Dermis microvascular lymphatic vessel endothelial cell (primary cell): ENCODE measurements around the gene RTBDN. TPM values are rescaled to one million over a fixed set of nuclear protein-coding genes. Genes with fewer than 3 reads are reported as not detected.

Source experiments
- DNase-seq, 2 donors: peaks; one replicate each; pipeline versions ENCODE4 v3.0.0 to v3.0.0-alpha.2; 2010; ENCODE audit warnings: low read depth in 2 of 2
- total RNA-seq: library from RNA; depleted of rRNA; stranded (reverse); fragments of >200 nt; gene quantifications from 2 replicates; pipeline ENCODE4 v1.2.1, GENCODE V29; 2014

RTBDN gene
- total RNA-seq, 1 donor from 2014 or later, result not detected

DNA sequence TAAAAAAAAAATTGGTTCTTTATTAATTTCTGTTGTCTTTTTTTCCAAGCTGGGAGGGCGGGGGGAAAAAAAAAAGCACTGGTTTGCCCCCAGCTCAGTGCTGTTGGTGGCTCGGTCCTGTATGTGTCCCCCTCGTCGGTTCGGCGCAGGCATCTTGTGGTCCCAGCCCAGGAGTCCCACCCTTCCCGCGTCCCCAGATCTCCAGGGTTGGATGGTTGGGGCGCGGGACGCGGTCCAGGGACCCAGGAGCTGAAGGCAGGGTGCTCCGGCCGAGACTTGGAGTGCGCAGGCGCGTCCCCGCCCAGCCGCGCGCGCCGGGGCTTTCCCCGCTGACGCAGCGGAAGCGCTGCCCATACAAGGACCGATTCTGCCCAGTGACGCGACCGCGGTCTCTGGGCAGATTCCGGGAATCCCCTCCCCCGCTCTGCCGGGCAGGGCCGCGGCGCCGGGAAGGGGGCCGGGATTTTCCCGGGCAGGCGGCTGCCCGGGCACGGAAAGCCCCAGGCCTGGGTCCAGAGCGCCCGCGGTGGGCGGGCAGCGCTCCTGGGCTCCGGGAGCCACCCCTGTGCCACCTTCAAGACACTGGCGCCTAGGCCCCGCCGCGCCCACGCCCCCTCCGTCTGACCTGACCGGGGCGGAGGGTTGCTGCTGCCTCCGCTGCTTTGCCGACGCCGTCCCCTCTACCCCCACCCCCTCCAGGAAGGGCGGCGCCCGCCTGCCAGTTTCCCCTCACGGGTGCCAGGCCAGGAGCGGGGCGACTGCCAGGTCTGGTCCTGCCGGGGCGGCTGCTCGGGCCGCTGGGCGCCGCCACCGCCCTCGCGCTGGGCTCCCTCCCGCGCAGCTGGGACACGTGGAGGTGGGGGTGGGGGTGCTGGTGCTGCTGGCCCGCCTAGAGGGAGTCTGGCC lies 40.8 kb downstream of the RTBDN start:
- DNase-seq, result peak; percentile 88 to 95

DNA sequence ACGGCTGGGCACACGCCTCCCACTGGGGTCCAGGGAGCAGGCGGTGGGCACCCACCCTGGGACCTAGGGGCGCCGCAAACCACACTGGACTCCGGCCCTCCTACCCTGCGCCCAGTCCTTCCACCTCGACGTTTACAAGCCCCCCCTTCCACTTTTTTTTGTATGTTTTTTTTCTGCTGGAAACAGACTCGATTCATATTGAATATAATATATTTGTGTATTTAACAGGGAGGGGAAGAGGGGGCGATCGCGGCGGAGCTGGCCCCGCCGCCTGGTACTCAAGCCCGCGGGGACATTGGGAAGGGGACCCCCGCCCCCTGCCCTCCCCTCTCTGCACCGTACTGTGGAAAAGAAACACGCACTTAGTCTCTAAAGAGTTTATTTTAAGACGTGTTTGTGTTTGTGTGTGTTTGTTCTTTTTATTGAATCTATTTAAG lies 41.5 kb downstream of the RTBDN start:
- DNase-seq, result no peak

DNA sequence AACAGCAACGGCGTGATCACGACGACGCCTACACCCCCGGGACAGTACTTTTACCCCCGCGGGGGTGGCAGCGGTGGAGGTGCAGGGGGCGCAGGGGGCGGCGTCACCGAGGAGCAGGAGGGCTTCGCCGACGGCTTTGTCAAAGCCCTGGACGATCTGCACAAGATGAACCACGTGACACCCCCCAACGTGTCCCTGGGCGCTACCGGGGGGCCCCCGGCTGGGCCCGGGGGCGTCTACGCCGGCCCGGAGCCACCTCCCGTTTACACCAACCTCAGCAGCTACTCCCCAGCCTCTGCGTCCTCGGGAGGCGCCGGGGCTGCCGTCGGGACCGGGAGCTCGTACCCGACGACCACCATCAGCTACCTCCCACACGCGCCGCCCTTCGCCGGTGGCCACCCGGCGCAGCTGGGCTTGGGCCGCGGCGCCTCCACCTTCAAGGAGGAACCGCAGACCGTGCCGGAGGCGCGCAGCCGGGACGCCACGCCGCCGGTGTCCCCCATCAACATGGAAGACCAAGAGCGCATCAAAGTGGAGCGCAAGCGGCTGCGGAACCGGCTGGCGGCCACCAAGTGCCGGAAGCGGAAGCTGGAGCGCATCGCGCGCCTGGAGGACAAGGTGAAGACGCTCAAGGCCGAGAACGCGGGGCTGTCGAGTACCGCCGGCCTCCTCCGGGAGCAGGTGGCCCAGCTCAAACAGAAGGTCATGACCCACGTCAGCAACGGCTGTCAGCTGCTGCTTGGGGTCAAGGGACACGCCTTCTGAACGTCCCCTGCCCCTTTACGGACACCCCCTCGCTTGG lies 42.1 kb downstream of the RTBDN start:
- peak in 1 of 2 donors; percentile 57 for DNase-seq

DNA sequence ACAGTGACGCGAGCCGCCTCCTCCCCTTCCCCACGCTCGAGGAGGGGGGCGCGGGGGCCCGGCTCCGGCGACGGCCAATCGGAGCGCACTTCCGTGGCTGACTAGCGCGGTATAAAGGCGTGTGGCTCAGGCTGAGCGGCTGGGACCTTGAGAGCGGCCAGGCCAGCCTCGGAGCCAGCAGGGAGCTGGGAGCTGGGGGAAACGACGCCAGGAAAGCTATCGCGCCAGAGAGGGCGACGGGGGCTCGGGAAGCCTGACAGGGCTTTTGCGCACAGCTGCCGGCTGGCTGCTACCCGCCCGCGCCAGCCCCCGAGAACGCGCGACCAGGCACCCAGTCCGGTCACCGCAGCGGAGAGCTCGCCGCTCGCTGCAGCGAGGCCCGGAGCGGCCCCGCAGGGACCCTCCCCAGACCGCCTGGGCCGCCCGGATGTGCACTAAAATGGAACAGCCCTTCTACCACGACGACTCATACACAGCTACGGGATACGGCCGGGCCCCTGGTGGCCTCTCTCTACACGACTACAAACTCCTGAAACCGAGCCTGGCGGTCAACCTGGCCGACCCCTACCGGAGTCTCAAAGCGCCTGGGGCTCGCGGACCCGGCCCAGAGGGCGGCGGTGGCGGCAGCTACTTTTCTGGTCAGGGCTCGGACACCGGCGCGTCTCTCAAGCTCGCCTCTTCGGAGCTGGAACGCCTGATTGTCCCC lies 42.9 kb downstream of the RTBDN start, which contains the start of gene JUNB:
TSS of gene JUNB (plus strand) at position 142 of the 706 bp plus-strand sequence. CDS start at position 428, 286 bp downstream.
- peak; percentile 94 to 98 for DNase-seq

- DNase-seq, result no peak
Measured at GRCh38 chr19:12790628-12791344, 43.6 kb downstream of the RTBDN start.

DNA sequence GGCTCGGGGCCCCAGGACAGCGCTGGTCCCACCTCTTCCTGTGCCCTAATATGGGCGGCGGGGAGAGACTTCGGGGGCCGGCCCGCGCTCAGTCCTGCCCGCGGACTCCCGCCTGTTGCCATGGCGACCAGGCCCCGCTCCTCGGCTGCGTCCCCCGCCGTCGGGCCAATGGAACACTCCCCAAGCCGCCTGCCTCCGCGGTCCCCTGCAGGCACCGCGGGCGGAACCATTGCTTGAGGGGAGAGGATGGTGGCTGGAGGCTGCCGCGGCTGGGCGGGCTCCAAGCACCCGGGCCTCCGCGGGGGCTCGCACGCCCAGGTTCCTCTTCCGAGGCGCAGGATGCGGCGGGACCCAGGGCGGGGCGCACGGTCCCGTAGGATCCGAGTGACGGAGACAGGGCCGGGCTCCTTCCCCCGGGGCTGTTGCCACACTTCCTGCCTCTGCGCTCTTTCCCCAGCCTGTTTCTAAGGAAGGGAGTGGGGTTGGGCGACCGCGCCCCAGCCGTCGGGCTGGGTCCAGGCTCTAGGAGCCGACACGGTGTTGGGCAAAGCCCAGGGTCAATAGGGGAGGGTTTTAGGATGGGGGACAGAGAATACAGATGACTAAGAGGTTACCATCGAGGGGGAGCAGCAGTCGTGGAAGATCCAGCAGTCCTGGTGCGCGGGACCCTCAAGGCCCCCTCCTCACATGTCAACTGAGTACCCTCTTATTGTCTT lies 44.3 kb downstream of the RTBDN start:
- peak; percentile 82 to 95 for DNase-seq

GRCh38 chr19:12789098-12789903 lies 45.1 kb downstream of the RTBDN start:
- DNase-seq, result peak in 1 of 2 donors; percentile 33

DNA sequence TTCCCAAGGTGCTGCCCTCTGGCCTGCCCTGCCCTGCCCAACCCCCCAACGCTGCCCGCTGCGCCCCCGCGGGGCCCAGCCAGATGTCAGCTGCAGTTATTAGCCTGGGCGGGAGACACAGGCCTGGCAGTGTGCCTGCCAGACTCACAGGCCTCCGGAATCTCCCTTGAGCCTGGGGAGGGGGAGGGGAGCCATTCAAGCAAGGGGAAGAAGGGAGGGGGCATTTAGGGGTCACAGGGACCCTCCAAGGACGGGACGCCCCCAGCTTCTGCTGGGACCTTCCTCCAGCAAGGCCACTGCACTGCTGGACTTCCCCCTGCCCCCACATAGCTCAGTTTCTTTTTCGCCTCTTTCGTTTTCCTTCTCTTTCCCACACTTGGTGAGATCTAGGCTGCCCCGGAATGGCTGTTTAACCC lies 45.7 kb downstream of the RTBDN start:
- DNase-seq, result peak in 1 of 2 donors; percentile 80

- no peak for DNase-seq
Measured at GRCh38 chr19:12788042-12788681, 46.2 kb downstream of the RTBDN start.

- no peak for DNase-seq
Measured at GRCh38 chr19:12787458-12787857, 46.9 kb downstream of the RTBDN start.

DNA sequence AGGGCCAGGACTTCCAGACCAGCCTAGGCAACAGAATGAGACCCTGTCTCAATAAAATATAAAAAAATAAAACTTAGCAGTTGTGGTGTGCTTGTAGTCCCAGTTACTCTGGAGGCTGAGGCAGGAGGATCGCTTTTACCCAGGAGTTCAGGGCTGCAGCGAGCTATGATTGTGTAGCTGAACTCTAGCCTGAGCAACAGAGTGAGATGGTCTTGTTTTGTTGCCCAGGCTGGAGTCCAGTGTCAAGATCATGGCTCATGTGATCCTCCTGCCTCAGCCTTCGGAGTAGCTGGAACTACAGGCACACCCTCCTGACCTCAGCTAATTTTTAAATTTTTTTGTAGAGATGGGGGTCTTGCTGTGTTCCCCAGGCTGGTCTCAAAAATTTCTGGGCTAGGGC lies 47.4 kb downstream of the RTBDN start:
- no peak for DNase-seq

- no peak for DNase-seq
Measured at GRCh38 chr19:12786141-12786870, 48.1 kb downstream of the RTBDN start.

DNA sequence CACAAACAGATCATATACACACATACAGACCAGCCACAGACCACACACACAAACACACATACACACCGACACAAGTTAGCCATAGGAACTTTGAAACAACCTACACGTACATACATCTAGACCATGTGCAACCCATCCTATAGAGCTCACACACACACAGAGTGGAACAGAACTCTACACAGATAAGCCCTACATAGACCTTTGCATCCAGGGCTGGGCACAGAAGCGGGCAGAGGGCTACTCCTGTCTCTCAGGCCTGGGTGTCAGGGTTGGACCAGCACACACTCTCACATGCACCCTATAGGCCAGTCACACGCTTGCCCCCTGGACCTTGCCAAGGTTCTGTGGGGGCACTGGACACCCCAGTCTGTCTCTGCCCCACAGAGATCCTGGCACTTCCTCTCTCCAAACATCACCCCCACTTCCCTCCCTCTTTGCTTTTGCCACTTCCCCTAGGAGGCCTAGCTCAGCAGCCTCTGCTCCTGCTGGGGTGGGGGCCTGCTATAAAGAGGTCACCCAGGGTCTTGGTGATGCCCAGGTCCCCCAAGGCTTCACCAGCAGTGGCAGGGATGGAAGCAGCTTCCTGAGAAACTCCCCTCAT lies 48.8 kb downstream of the RTBDN start:
- no peak for DNase-seq

DNA sequence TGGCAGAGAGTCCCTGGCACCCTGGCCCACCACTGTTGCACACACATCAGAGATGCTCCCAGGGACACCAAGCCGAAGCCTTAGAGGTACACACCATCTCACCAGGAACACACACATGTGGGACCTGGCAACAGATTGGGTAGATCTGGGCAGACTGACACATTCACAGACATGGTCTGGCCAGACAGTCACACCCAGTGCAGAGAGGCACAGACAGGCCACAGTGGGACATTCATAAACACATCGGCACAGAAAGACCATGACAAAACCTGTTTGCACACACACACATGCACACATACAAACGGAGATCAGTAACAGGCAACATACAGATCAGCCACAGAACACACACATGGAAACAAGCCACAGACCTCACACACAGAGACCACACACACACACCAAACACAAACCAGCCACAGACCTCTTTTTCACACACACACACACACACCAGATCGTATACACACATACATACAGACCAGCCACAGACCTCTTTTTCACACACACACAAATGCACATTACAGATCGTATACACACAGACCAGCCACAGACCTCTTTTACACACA lies 49.4 kb downstream of the RTBDN start:
- peak in 1 of 2 donors; percentile 26 for DNase-seq

- peak in 1 of 2 donors; percentile 29 for DNase-seq
Measured at GRCh38 chr19:12784394-12784870, 49.9 kb downstream of the RTBDN start.

GRCh38 chr19:12783849-12784393 lies 50.5 kb downstream of the RTBDN start:
- peak in 1 of 2 donors; percentile 63 for DNase-seq

DNA sequence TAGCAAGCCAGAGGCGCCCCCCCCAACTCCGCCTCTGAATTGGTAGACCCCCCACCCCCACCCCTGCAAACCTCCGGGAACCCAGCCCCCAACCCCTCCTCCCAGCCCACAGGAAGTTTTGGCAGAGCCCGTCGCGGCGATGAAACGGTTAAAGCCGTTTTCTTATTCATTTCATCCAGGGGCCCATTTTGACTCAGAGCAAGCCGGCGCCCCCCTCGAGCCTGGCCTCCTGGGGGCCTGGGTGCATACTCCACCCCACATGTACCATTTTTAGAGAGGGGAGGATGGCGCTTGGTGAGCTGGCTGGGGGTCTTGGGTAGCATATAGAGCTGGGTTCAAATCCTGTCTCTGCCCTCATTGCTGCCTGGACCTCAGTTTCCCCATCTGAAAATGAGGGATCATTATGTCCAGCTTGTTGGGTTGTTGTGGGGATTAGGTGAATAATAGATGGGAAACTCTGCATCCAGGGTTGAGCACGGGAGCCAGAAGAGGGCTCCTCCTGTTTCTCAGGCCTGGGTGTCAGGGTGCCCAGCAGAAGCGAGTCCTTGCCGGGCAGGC lies 51.0 kb downstream of the RTBDN start:
- no peak for DNase-seq
